ENCODE results near the gene MYO9B.

Gene MYO9B

GRCh38 chr19:17216058-17216670 is 140.6 kb downstream of the MYO9B start:
- FAIRE-seq = no peak

- FAIRE-seq = no peak
Observed at GRCh38 chr19:17219286-17219685, 143.7 kb downstream of the MYO9B start.

- no peak for FAIRE-seq
Observed at GRCh38 chr19:17220207-17220758, 144.7 kb downstream of the MYO9B start.

GRCh38 chr19:17225053-17225452 is 149.5 kb downstream of the MYO9B start:
- no peak for FAIRE-seq

- peak; percentile 62 for FAIRE-seq
Observed at GRCh38 chr19:17226002-17226933, 150.7 kb downstream of the MYO9B start, which contains the start of gene OCEL1. Gene OCEL1 (plus strand): TSS chr19:17226226. CDS start chr19:17226248, 22 bp downstream.

- FAIRE-seq = no peak
Observed at GRCh38 chr19:17227798-17228367, 152.3 kb downstream of the MYO9B start.

GRCh38 chr19:17229890-17230289 is 154.3 kb downstream of the MYO9B start:
- FAIRE-seq = no peak

GRCh38 chr19:17232258-17232657 is 156.7 kb downstream of the MYO9B start:
- FAIRE-seq = no peak

- no peak for FAIRE-seq
Observed at GRCh38 chr19:17234911-17235299, 159.3 kb downstream of the MYO9B start.

GRCh38 chr19:17235300-17235970 is 159.9 kb downstream of the MYO9B start:
- no peak for FAIRE-seq

- FAIRE-seq = no peak
Observed at GRCh38 chr19:17235971-17236777, 160.6 kb downstream of the MYO9B start.

GRCh38 chr19:17236811-17237543 is 161.4 kb downstream of the MYO9B start:
- FAIRE-seq = no peak

GRCh38 chr19:17237747-17238706 is 162.4 kb downstream of the MYO9B start:
- no peak for FAIRE-seq

- no peak for FAIRE-seq
Observed at GRCh38 chr19:17240062-17240752, 164.6 kb downstream of the MYO9B start.

- FAIRE-seq = no peak
Observed at GRCh38 chr19:17240826-17241399, 165.3 kb downstream of the MYO9B start.

- FAIRE-seq = no peak
Observed at GRCh38 chr19:17242431-17243208, 167.0 kb downstream of the MYO9B start.

GRCh38 chr19:17243211-17243829 is 167.7 kb downstream of the MYO9B start:
- FAIRE-seq = no peak

Measured in TTC549 (cell line).